SU-DHL-6 (cell line): ENCODE data around the gene GGACT.

Experiments
- CTCF ChIP-seq: fragments of 200-600 bp; sonication (generic); IDR thresholded peaks from one replicate; pipeline ENCODE4 v1.5.1; 2017; ENCODE audit warnings: antibody characterized with exemption, mild to moderate bottlenecking, low read length, moderate library complexity; ENCODE audit not compliant: insufficient read depth, poor library complexity, severe bottlenecking
- EZH2phosphoT487 ChIP-seq: fragments of 200-600 bp; sonication (generic), shearing (Covaris generic); conservative IDR thresholded peaks from 2 replicates; pipeline ENCODE4 v1.6.1; 2018; ENCODE audit warnings: mild to moderate bottlenecking, antibody characterized with exemption, low read length, moderate library complexity, mixed read lengths

GRCh38 chr13:100485265-100485664 is 103.3 kb downstream of the GGACT start:
- TF ChIP-seq CTCF: no peak
- no peak for TF ChIP-seq EZH2phosphoT487
